GM21717 (cell line): ENCODE data around the gene SUPT5H.
A peak's percentile ranks its signal among the peaks of the same experiment; 100 is the strongest.

Experiments
- ATAC-seq: cut with Tn5 transposase; IDR thresholded peaks from one replicate; pipeline ENCODE4 v1.9.1; 2021; ENCODE audit warnings: mild to moderate bottlenecking, moderate library complexity; ENCODE audit not compliant: unreplicated experiment

Gene SUPT5H

DNA sequence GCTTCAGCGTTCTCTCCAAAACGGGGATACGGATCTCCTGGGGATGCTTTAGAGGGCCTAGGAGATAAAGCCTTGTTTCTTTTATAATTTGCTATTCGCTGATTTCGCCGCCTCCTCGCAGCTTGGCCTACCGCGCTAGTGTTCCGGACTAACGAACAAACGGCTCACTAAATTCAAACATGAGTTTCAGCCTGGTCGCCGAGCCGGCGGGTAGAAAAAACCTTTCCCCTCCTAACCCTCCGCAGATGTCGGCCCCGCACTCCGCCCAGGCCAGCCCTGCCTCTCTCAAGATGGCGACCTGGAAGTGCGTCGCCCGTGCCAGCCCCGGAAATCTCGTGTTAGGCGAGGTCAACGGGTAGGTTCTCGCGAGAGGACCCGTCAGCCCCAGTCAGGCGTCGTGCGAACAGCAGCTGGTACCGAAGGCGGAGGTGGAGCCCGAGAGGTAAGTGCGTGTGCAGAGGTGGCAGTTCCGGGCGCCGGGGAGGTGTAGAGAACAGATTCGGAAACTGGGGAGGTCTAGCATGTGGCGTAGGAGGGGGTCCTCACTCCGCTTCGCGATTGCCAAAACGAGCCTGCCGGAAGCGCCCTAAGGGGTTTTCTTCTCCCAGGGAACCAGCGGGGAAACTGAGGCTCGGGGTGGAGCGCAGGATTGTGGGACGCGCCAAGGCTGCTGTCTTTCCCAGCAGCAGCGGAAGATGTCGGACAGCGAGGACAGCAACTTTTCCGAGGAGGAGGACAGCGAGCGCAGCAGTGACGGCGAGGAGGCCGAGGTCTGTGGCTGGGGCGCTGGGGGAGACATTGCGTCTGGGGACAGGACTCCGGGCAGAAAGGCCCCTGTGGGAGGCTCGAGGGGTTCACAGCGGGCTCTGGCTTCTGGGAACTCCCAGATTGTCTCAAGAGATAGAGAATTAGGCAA is at the start of gene SUPT5H:
TSS of gene SUPT5H (plus strand) at position 387 of the 916 bp plus-strand sequence. CDS start at position 696, 309 bp downstream.
- ATAC-seq, result peak; percentile 65

DNA sequence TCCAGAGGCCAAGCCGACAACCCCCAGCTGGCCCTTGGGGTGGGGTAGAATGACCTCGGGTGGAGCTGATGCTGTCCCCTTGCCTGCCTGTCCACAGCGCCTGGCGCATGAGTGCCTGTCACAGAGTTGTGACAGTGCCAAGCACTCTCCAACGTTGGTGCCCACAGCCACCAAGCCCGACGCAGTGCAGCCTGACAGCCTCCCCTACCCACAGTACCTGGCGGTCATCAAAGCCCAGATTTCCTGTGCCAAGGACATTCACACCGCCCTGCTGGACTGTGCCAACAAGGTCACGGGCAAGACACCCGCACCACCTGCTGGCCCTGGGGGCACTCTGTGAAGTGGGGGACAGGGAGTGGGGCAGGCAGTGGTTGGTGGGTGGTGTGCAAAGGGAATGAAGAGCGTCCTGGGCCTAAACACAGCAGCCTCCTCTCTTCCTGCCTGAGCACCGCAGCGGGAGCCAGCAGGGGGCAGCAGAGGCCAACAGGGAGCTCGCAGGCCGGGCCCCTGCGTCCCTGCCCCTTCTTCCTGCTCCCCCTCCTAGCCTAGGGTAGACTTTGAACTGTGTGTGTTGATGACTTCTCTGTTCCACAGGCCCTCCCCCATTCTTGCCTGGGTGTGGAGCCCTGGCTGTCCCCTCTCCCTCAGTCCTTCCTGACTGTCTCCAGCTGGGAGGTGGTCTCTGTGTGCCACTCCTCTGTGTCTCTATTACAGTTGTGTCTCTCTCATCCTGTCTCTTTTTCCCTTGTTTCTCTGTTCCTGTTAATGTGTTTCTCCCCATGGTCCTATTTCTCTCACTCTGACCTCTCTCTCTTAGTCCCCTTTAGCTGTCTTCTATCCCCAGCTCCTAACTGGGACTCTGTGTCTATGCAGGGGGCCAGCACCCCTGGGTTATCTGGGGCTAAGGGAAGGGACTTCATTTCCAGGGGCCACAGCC is 47.8 kb upstream of the SUPT5H start:
- ATAC-seq, result no peak

DNA sequence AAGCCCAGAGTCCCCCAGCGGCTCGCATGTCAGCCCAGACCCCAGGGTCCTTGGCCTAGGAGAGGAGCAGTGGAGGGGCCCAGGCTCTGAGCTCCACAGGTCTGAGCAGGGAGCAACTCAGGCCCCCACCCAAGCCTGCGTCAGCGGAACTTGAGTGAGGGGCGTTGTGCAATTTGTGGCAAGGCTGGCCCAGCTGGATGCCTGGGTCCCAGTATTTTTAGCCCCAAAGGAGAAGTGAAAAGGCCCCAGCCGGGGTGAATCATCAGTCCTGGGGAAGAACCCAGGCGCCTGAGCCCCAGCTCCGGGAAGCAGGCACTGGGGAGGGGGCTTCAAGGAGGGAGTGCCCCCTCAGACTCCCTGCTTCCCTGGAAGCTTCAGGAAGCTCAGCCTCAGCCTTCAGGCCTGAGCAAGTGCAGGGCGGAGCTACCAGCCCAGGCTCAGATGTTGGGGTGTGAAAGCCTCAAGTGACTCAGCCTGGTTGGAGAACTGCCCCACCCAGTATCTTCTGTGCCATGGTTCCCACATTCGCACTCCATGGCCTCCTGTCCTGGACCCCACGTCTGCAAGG is 47.0 kb upstream of the SUPT5H start:
- ATAC-seq, result no peak

DNA sequence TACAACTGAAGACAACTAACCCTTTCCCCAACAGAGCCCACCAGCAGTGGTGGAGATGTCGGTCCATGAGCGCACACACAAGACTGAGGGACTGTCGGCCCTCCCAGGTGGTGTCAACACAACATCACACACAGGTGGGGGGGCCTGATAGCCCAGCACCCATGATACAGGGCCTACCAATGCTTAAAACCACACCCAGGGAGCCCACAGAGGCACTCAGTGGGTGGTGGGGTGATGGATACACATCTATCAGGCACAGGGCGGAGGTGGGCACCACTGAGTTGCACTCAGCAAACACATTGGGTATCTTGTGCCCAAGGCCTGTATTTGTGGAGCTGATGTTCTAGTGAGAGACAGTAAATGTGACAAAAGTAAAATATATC is 45.7 kb upstream of the SUPT5H start:
- no peak for ATAC-seq

DNA sequence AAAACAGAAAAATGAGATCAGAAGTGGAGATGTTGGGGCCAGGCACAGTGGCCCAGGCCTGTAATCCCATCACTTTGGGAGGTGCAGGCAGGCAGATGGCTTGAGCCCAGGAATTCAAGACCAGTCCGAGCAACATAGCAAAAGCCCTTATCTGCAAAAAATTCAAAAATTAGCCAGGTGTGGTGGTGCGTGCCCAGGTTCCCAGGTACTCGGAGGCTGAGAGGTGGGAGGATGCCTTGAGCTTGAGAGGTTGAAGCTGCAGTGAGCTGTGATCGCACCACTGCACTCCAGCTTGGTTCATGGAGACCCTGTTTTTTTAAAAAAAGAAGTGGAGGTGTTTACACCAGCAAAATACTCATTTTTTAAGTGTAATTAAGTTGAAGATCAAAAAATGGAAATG is 45.3 kb upstream of the SUPT5H start:
- ATAC-seq, result no peak

DNA sequence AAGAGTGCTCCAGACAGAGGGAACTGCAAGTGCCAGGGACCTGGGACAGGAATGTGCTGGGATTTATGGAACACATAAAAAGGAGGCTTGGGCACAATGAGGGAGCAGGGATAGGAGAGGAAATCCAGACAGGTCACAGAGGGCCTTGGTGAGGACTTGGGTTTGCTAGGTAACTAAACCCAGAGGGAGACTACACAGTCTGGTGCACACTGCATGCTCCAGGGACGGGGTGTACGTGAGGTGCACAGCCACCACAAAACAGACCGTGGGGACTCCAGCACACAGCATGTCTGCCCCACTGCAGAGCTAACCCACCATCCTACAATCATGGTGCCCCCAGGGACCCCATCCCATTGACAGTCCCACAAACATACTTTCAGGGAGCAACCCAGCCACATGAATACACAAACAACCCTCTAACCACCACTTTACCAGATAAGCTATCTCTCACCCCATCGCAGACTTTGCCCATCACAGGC is 44.3 kb upstream of the SUPT5H start:
- ATAC-seq, result no peak

DNA sequence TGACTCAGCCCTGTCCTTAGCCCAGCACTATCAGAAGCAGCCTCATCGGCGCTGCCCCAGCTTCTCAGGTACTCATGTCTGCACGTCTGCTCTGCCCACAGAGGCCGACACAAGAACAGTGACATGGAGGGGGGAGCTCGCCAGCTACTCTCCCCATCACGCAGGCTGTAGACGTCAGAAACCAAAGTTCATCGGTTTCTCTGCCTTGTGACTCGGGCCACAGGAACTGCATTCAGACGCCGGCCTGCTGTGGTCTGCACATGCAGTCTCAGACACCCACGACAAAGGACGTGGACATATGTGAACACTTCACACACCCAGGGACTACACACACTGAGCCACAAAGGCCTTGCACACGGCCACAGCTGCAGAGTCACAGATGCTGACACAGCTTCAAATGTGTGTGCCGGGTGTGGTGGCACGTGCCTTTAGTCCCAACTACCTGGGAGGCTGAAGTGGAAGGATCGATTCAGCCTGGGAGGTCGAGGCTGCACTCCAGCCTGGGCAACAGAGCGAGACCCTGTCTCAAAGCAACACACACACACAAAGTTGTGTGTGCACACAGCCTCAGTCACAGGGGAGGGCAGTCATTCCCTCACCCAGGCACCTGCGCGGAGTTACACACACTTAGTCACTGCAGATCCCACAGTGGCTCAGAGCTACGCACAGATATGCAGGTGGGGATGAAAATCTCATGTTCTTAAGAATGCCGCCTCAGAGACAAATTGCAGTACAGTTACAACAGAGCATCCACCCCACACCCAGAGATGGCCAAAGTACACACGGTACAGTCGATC is 43.6 kb upstream of the SUPT5H start:
- no peak for ATAC-seq

DNA sequence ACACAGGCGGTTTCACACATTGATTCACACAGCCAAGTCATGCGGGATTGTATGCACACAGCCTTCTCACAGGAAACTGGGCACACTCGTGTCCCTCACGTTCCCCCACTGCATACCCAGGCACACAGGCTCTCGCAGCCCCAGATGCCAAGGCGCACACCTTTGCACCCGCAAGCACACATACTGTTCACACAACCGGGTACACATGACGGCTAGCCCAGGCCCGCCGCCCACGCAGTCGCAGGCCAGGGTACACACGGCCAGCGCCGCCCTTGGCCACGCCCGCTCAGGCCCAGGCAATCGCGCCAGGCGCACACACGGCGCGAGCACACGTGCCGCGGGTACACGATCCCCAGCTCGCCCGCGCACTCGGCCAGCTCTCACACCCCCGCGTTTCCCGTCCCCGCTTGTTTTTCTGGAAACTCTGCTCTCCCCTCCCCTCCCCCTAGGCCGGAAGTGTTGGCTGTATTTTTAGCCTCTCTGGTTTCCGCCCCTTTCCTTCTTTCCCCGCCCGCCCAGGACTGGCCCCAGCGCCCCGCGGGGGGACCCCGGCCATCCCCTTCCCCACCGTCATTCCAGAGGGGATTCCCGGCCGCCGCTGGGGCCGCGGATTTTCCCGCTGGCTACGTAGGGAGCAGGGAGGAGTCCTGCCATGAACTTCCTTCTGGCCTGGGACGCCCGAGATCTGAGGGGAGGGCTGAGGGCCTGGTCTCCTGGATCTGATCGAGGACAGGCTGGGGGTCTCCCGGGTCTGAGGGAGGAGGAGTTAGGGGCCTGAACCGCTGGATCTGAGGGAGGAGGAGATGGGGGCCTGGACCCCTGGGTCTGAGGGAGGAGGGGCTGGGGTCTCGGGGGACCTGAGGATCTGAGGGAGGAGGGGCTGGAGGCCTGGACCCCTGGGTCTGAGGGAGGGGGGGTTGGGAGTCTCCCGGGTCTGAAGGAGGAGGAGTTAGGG is 42.8 kb upstream of the SUPT5H start:
- ATAC-seq, result peak; percentile 18

DNA sequence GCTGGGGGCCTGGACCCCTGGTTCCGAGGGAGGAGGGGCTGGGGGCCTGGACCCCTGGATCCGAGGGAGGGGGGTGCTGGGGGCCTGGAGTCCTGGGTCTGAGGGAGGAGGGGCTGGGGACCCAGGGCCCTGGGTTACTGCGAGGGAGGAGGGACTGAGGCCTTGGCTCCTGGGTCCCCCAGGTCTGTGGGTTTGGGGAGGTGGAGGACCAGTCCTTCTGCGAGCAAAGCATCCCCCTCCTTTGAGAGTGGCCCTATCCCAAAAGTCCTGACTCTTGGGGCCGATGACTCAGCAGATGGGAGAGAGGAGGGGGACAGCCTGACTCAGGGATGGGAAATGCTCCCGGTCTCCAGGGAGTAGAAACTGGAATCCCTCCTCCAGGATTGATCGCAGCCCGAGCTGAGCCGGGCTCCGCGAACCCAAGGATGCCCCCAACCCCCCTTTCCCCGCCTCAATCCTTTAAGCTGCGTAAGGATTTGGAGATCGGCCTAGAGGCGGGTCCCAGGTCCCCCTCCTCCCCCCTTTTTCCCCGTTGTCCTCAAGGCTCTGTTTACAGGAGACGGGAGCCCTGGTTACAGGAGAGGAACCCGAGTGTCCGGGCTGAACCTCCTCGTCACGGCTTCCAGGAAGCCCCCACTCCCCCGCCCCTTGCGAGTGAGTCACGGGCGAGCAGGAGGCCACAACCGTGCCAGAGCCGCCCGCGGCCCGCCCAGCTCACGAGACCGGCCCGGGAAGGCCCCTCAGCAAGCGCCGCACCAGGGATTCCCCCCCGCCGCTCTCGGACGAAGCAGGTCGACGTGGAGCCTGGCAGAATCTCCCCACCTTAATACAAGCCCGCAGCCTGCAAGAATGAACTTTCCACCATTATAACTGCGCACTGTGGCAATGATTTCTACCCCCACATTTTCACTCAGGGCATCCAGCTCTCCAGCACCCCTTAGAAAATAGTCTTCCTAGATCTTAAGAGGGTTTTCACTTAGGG is 41.8 kb upstream of the SUPT5H start:
- ATAC-seq, result peak; percentile 25

DNA sequence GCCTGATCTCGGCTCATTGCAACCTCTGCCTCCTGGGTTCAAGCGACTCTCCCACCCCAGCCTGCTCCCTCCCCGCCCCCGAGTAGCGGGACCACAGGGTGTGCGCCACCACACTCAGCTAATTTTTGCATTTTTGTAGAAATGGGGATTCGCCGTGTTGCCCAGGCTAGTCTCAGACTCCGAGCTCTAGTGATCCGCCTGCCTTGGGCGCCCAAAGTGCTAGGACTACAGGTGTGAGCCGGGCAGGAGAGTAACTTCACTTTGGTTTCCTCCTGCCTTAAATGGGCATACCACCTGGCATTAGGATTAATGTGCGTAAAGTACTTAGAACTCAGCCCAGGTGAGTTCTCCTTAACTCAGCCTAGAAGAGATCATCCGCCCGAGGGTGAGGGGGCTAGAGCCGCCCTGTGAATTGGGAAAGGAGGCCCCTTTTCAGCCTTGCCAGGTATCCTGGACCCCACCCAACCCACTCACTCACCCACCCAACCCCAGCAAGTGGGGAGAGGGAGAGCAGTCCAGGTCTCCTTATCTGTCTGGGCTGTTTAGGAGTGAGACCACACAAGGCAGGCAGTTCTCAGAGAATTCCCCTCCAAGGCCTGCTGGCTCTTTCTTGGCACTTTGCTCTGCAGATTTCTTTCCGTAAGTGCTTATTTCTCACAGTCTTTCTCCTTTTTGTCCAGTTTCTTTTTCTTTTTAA is 40.0 kb upstream of the SUPT5H start:
- no peak for ATAC-seq

DNA sequence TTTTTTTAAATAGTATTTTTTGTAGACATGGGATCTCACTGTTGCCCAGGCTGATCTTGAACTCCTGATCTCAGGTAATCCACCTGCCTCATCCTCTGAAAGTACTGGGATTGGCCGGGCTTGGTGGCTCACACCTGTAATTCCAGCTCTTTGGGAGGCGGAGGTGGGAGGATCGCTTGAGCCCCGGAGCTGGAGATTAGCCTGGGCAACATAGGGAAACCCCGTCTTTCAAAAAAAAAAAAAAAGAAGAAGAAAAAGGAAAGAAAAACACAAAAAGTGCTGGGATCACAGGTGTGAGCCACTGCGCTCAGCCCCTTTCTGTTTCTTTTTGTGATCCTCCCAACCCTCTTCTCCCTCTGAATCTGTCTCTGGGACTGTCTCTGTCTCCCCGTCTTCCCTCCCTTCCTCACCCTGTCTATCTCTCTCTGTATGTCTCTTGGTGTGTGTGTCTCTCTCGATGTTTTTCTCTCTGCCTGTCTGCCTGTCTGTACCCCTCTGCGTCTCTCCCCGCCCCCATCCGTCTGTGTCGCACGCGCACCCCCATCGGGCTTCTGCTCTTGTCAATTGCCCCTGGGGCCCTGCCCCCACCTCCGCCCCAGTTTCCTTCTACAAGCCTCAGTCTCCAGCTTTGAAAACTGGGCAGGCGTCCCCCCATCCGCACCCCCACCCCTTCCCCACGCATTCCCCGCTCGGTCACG is 39.3 kb upstream of the SUPT5H start:
- no peak for ATAC-seq

DNA sequence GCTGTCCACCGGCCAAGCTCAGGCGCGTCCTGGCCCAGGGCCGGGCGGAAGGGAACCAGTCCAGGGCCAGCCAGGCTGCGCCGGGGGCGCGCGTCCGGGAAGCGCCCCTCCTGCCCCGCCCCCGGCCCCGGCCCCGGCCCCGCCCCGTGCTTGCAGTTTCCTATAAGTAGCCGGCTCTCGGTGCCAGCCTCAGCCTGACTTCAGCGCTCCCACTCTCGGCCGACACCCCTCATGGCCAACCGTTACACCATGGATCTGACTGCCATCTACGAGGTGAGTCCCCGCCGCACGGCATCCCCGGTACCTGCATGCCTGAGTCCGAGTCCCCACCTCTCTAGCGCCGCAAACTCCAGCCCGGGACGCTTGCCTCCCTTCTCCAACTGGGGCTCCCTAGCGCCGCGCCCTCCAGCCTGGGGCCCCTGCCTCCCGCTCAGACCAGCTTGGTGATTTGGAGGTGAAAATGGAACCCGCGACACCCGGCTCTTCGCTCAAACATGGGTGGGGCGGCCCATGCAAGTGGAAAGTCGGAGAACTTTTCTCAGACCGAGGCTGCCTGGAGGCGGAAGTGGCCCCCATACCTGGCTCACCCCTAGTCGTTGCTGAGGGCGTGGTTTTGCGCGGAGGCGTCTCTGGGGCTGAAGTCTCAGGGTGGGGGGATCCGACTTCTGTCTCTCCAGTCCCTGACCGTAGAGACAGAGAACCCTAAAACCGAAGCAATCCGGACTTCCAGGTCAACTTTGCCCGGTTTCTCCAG is 38.5 kb upstream of the SUPT5H start, which contains the start of gene ZFP36:
TSS of gene ZFP36 (plus strand) at position 192 of the 754 bp plus-strand sequence. CDS start at position 250, 58 bp downstream.
- ATAC-seq, result no peak

DNA sequence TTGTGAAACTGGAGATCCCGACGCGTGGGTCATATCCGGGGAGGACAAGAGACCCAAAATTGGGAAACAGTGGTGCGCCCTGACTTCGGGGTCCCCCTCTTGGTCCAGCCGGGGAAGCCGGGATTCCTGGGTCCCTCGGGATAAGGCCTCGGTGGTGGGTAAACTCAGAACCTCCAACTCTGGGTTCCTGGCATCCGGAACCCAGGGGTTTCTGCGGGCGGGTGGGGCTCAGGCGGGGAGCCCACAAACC is 38.0 kb upstream of the SUPT5H start:
- ATAC-seq, result no peak

DNA sequence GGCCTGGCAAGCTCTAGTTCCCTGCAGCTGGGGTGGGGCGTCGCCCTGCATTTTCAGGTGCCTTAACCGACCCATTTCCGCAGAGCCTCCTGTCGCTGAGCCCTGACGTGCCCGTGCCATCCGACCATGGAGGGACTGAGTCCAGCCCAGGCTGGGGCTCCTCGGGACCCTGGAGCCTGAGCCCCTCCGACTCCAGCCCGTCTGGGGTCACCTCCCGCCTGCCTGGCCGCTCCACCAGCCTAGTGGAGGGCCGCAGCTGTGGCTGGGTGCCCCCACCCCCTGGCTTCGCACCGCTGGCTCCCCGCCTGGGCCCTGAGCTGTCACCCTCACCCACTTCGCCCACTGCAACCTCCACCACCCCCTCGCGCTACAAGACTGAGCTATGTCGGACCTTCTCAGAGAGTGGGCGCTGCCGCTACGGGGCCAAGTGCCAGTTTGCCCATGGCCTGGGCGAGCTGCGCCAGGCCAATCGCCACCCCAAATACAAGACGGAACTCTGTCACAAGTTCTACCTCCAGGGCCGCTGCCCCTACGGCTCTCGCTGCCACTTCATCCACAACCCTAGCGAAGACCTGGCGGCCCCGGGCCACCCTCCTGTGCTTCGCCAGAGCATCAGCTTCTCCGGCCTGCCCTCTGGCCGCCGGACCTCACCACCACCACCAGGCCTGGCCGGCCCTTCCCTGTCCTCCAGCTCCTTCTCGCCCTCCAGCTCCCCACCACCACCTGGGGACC is 37.6 kb upstream of the SUPT5H start:
- ATAC-seq, result no peak

DNA sequence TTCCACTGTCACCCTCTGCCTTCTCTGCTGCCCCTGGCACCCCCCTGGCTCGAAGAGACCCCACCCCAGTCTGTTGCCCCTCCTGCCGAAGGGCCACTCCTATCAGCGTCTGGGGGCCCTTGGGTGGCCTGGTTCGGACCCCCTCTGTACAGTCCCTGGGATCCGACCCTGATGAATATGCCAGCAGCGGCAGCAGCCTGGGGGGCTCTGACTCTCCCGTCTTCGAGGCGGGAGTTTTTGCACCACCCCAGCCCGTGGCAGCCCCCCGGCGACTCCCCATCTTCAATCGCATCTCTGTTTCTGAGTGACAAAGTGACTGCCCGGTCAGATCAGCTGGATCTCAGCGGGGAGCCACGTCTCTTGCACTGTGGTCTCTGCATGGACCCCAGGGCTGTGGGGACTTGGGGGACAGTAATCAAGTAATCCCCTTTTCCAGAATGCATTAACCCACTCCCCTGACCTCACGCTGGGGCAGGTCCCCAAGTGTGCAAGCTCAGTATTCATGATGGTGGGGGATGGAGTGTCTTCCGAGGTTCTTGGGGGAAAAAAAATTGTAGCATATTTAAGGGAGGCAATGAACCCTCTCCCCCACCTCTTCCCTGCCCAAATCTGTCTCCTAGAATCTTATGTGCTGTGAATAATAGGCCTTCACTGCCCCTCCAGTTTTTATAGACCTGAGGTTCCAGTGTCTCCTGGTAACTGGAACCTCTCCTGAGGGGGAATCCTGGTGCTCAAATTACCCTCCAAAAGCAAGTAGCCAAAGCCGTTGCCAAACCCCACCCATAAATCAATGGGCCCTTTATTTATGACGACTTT is 36.8 kb upstream of the SUPT5H start:
- no peak for ATAC-seq
